K562 (cell line): Measurements from ENCODE around the gene DLX4. TPM values are rescaled to one million over a fixed set of nuclear protein-coding genes. Genes with fewer than 3 reads are reported as not detected.

ENCODE experiments used
- ATAC-seq: fragments of 200-7000 bp; cut with Tn5 transposase; 3 replicates; pipeline ENCODE4 v1.9.1; 2020; ENCODE audit warnings: moderate library complexity
- BruUV-seq: library from RNA; stranded (reverse); fragments of 400-500 nt; replicated peaks from 2 replicates; lab custom pipeline; 2021; lab: Mats Ljungman, UMichigan
- CTCF ChIA-PET: fragments of 300-600 bp; formaldehyde crosslinking; extraction: SDS; loops from one replicate; lab custom pipeline; 2021; ENCODE audit warnings: low intra/inter-chr PET ratio; lab: Yijun Ruan, JAX
- POLR2A ChIA-PET: fragments of 300-600, 350-650 bp; sonication (Branson Sonifier 250); formaldehyde crosslinking; extraction: SDS; loops from one replicate; lab custom pipeline; 2021; ENCODE audit warnings: antibody characterized with exemption, inconsistent platforms; lab: Yijun Ruan, JAX
- DNase-seq, 4 experiments: peaks; one replicate each; pipeline versions ENCODE4 v3.0.0 to v3.0.0-alpha.2; 2011 to 2018; ENCODE audit warnings: low spot score in 3 of 4, mixed read lengths in 3 of 4; ENCODE audit errors: extremely low read depth in 1 of 4
- FAIRE-seq: peaks from 2 replicates; lab custom pipeline; 2011; peaks lifted over from hg19 to GRCh38; lab: Jason Lieb, UNC
- H2AFZ ChIP-seq: 2 replicates; pipeline ENCODE4 v1.6.0; 2011; ENCODE audit warnings: low read depth, low read length, control low read depth, inconsistent platforms
- H3K27ac ChIP-seq: fragments of 200-600 bp; 3 replicates; pipeline ENCODE4 v1.8.0; 2011; ENCODE audit warnings: low read depth, mild to moderate bottlenecking, control low read depth, inconsistent platforms, low read length, moderate library complexity, mixed read lengths; ENCODE audit errors: extremely low read depth
- H3K27me3 ChIP-seq, 2 experiments: fragments of 300-600 bp in 1 of 2; 2 replicates in 1 of 2; 3 replicates in 1 of 2; pipeline versions ENCODE4 v1.6.0 to v1.8.0; 2011; ENCODE audit warnings: inconsistent platforms in 2 of 2, low read length in 2 of 2, mild to moderate bottlenecking in 1 of 2, mixed read lengths in 1 of 2, moderate library complexity in 1 of 2; ENCODE audit not compliant: control insufficient read depth in 2 of 2, insufficient read depth in 2 of 2
- H3K36me3 ChIP-seq: fragments of 300-600 bp; 3 replicates; pipeline ENCODE4 v1.8.0; 2011; ENCODE audit warnings: mild to moderate bottlenecking, low read length, inconsistent platforms; ENCODE audit not compliant: control insufficient read depth, insufficient read depth
- H3K4me1 ChIP-seq, 2 experiments: fragments of 200-600 bp in 1 of 2; replicated peaks in 1 of 2; 2 replicates in 1 of 2; 3 replicates in 1 of 2; pipeline versions ENCODE4 v1.5.1 to v1.8.0; 2011; ENCODE audit warnings: inconsistent platforms in 2 of 2, low read length in 2 of 2, mild to moderate bottlenecking in 1 of 2, mixed read lengths in 1 of 2, moderate library complexity in 1 of 2; ENCODE audit not compliant: control insufficient read depth in 2 of 2, insufficient read depth in 2 of 2
- H3K4me2 ChIP-seq: 2 replicates; pipeline ENCODE4 v1.6.1; 2011; ENCODE audit warnings: low read length, control low read depth, inconsistent platforms, mixed read lengths; ENCODE audit not compliant: insufficient read depth
- H3K4me3 ChIP-seq: fragments of 200-600 bp; sonication (generic), shearing (Covaris generic); 2 replicates; pipeline ENCODE4 v1.5.1; 2016; ENCODE audit warnings: control low read depth, inconsistent platforms
- H3K79me2 ChIP-seq: fragments of 200-600 bp; 3 replicates; pipeline ENCODE4 v1.8.0; 2011; ENCODE audit warnings: low read length, inconsistent platforms; ENCODE audit not compliant: control insufficient read depth, insufficient read depth
- H3K9ac ChIP-seq, 2 experiments: 2 replicates each; pipeline versions ENCODE4 v1.6.0 to v1.6.1; 2011; ENCODE audit warnings: low read depth in 2 of 2, low read length in 2 of 2, control low read depth in 1 of 2, inconsistent platforms in 1 of 2, mild to moderate bottlenecking in 1 of 2, mixed read lengths in 1 of 2; ENCODE audit not compliant: insufficient read depth in 1 of 2
- H3K9me1 ChIP-seq: one replicate; pipeline ENCODE4 v1.6.0; 2011; ENCODE audit warnings: inconsistent platforms, mild to moderate bottlenecking, low read length, moderate library complexity; ENCODE audit not compliant: control insufficient read depth, insufficient read depth
- H3K9me3 ChIP-seq: replicated peaks from 2 replicates; pipeline ENCODE4 v1.5.1; 2011; ENCODE audit warnings: low read depth, low read length, inconsistent platforms; ENCODE audit not compliant: control insufficient read depth, insufficient read depth
- H4K20me1 ChIP-seq: replicated peaks from 2 replicates; pipeline ENCODE4 v1.6.1; 2011; ENCODE audit warnings: low read length, inconsistent platforms, mixed read lengths; ENCODE audit not compliant: control insufficient read depth, insufficient read depth
- HNRNPH1 ChIP-seq: fragments of 200-400 bp; formaldehyde crosslinking; optimal IDR thresholded peaks from 2 replicates; pipeline ENCODE3; 2017; ENCODE audit warnings: low read depth, mild to moderate bottlenecking, low read length, moderate library complexity
- MAZ ChIP-seq, 2 experiments: fragments of 450-650 bp in 1 of 2; sonication (generic) in 1 of 2; formaldehyde crosslinking; IDR thresholded peaks in 1 of 2; conservative IDR thresholded peaks in 1 of 2; 2 replicates each; pipeline versions ENCODE4 v1.4.0 to v1.5.0; 2020; ENCODE audit warnings: mild to moderate bottlenecking in 1 of 2, missing genetic modification reagents in 1 of 2
- NUFIP1 ChIP-seq: fragments of 450-650 bp; IDR thresholded peaks from 2 replicates; pipeline ENCODE4 v1.6.1; 2018; ENCODE audit not compliant: partially characterized antibody
- PYGO2 ChIP-seq: fragments of 450-650 bp; IDR thresholded peaks from 2 replicates; pipeline ENCODE4 v1.6.1; 2016; ENCODE audit warnings: mild to moderate bottlenecking, missing genetic modification characterization, moderate library complexity, missing compliant biosample characterization
- SAP30 ChIP-seq: fragments of 200-600 bp; sonication (generic); IDR thresholded peaks from 2 replicates; pipeline ENCODE4 v1.6.1; 2012; ENCODE audit warnings: borderline replicate concordance, low read depth, mild to moderate bottlenecking, moderate library complexity, low read length, control low read depth, inconsistent platforms; ENCODE audit not compliant: insufficient read depth, poor library complexity, severe bottlenecking
- TAF7 ChIP-seq: fragments of 450-650 bp; IDR thresholded peaks from 2 replicates; pipeline ENCODE4 v1.6.1; 2016; ENCODE audit warnings: missing genetic modification characterization, missing compliant biosample characterization
- XRCC3 ChIP-seq: fragments of 450-650 bp; IDR thresholded peaks from 2 replicates; pipeline ENCODE4 v1.6.1; 2017; ENCODE audit warnings: mild to moderate bottlenecking, moderate library complexity
- WGBS: fragments of 100-300 bp; shearing (Covaris generic); methylation state at CpG from one replicate; pipeline ENCODE4 v1.1.6; 2016; ENCODE audit warnings: low coverage, mixed read lengths; ENCODE audit not compliant: insufficient coverage; ENCODE audit errors: missing lambda C conversion rate; 5-methylcytosine and 5-hydroxymethylcytosine counted together
- in situ Hi-C: fragments of 300-500 bp; cut with MboI; formaldehyde crosslinking; loops from 4 replicates; pipeline ENCODE4 v1.15.0; 2018; ENCODE audit warnings: inconsistent platforms, mixed read lengths
- intact Hi-C: fragments of 100-400 bp; cut with micrococcal nuclease; formaldehyde crosslinking; loops from 2 replicates; pipeline ENCODE4 v1.14.2; 2022
- polyA plus RNA-seq, 8 experiments: library from polyadenylated mRNA; depleted of rRNA in 4 of 8; stranded (reverse) in 5 of 8; unstranded in 3 of 8; fragments of >200 nt; fragmentation: Nextera tagmentation in 2 of 8; fragmentation: Illumina TruSeq in 1 of 8; extraction: Ambion mirVana in 2 of 8; extraction: Trizol in 1 of 8; gene quantifications; 2 replicates each; pipeline versions ENCODE4 v1.2.1 to v1.2.3, GENCODE V29; 2011 to 2014; ENCODE audit warnings: inconsistent platforms in 1 of 8, missing spikeins in 1 of 8
- total RNA-seq, 7 experiments: library from RNA; depleted of rRNA in 6 of 7; stranded (reverse); fragments of >200 nt in 6 of 7; fragmentation: Illumina TruSeq in 2 of 7; extraction: Trizol in 2 of 7; gene quantifications; 2 replicates each; pipeline versions ENCODE4 v1.2.1 to v1.2.3, GENCODE V29; 2011 to 2021; ENCODE audit warnings: low replicate concordance in 1 of 7
- TF ChIP-seq, protein P1 (sequence below), 2 experiments: fragments of 200-800 bp in 1 of 2; sonication (Bioruptor generic) in 1 of 2; sonication (generic) in 1 of 2; formaldehyde crosslinking in 1 of 2; IDR thresholded peaks in 1 of 2; conservative IDR thresholded peaks in 1 of 2; 2 replicates each; pipeline versions ENCODE4 v1.5.0 to v1.6.1; 2016 to 2020; ENCODE audit warnings: missing compliant biosample characterization in 1 of 2, missing genetic modification characterization in 1 of 2, missing genetic modification reagents in 1 of 2
- TF ChIP-seq, protein P2 (sequence below): IDR thresholded peaks from 2 replicates; pipeline ENCODE4 v1.6.1; 2012; ENCODE audit warnings: low read depth, low read length, improper control_type of control experiment, borderline replicate concordance
- TF ChIP-seq, protein P3 (sequence below): sonication (generic); formaldehyde crosslinking; IDR thresholded peaks from 2 replicates; pipeline ENCODE4 v1.8.1; 2022; ENCODE audit warnings: missing genetic modification reagents
- TF ChIP-seq, protein P4 (sequence below): sonication (generic); formaldehyde crosslinking; IDR thresholded peaks from 2 replicates; pipeline ENCODE4 v1.8.1; 2023; ENCODE audit warnings: mild to moderate bottlenecking, missing genetic modification reagents

Gene DLX4
- total and polyA plus RNA-seq, 9 of the 15 experiments (the other 6 are each of a cell fraction or from before 2014, with no cell fraction given): 0.15 to 2.2 (median 0.58) TPM

DNA sequence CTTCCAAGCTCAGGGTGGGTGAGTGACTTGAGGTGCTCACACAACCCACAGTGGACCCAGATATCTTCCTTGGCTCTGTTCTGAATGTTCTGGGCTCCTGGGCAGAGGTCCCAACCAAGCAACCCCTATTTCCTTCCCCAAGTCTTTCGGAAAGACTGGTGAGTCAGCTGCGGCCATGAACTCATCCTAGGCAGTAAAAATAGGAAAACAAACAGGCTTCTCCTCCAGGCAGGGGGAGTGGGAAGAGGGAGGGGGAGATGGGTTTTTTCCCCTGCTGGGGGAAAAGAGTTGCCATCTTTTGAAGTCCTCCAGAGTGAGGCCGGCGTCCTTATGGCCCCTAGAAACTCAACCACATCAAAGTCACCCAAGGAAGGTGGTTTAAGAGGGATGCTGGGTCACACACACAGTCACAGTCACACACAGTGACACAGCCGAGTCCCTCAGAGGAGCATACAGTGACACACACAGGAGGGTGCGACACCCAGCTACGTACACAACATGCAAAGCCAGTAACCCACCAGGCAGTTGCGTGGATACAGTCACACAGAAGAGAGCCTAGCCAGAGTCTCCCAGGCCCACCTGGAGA is 16.0 kb upstream of the DLX4 start:
- H3K9me3 ChIP-seq: no peaks in the 10 kb centered on the region
- no peaks in the 10 kb centered on the region for H3K4me1 ChIP-seq
- H3K4me3 ChIP-seq: no peak overlapping the region
- WGBS: 30% methylated on average over 8 of the region's 8 CpGs
- no peak for DNase-seq
- no peak overlapping the region for H2AFZ ChIP-seq
- BruUV-seq: no TSS peak
- H3K79me2 ChIP-seq: no peaks in the 10 kb centered on the region
- H3K9me1 ChIP-seq: no peaks in the 10 kb centered on the region
- POLR2A ChIA-PET: interaction anchor here (0.6 to 1.1 kb wide), 6 partner anchors 12 to 74 kb away, joined by 3 to 4 read pairs (median 3); no protein-coding TSS in a partner anchor
- peaks cover 3% of the 10 kb centered on the region for H4K20me1 ChIP-seq
- H3K27ac ChIP-seq: no peak overlapping the region
- TF ChIP-seq MAZ (CRISPR knock-in tag; conservative IDR thresholded peaks at IDR 0.05 in 1 of 2, IDR thresholded peaks at IDR 0.05 in 1 of 2) (no peak), PYGO2 (tag) (no peak), TAF7 (tag) (no peak), XRCC3 (no peak), SAP30 (no peak), NUFIP1 (no peak), HNRNPH1 (no peak)
- TF ChIP-seq, protein P1, sequence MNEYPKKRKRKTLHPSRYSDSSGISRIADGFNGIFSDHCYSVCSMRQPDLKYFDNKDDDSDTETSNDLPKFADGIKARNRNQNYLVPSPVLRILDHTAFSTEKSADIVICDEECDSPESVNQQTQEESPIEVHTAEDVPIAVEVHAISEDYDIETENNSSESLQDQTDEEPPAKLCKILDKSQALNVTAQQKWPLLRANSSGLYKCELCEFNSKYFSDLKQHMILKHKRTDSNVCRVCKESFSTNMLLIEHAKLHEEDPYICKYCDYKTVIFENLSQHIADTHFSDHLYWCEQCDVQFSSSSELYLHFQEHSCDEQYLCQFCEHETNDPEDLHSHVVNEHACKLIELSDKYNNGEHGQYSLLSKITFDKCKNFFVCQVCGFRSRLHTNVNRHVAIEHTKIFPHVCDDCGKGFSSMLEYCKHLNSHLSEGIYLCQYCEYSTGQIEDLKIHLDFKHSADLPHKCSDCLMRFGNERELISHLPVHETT (CRISPR knock-in tag; conservative IDR thresholded peaks at IDR 0.05 in 1 of 2, IDR thresholded peaks at IDR 0.05 in 1 of 2): no peak
- TF ChIP-seq, protein P2, sequence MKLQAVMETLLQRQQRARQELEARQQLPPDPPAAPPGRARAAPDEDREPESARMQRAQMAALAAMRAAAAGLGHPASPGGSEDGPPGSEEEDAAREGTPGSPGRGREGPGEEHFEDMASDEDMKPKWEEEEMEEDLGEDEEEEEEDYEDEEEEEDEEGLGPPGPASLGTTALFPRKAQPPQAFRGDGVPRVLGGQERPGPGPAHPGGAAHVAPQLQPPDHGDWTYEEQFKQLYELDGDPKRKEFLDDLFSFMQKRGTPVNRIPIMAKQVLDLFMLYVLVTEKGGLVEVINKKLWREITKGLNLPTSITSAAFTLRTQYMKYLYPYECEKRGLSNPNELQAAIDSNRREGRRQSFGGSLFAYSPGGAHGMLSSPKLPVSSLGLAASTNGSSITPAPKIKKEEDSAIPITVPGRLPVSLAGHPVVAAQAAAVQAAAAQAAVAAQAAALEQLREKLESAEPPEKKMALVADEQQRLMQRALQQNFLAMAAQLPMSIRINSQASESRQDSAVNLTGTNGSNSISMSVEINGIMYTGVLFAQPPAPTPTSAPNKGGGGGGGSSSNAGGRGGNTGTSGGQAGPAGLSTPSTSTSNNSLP: no peak
- TF ChIP-seq, protein P3, sequence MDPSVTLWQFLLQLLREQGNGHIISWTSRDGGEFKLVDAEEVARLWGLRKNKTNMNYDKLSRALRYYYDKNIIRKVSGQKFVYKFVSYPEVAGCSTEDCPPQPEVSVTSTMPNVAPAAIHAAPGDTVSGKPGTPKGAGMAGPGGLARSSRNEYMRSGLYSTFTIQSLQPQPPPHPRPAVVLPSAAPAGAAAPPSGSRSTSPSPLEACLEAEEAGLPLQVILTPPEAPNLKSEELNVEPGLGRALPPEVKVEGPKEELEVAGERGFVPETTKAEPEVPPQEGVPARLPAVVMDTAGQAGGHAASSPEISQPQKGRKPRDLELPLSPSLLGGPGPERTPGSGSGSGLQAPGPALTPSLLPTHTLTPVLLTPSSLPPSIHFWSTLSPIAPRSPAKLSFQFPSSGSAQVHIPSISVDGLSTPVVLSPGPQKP: no peak
- TF ChIP-seq, protein P4, sequence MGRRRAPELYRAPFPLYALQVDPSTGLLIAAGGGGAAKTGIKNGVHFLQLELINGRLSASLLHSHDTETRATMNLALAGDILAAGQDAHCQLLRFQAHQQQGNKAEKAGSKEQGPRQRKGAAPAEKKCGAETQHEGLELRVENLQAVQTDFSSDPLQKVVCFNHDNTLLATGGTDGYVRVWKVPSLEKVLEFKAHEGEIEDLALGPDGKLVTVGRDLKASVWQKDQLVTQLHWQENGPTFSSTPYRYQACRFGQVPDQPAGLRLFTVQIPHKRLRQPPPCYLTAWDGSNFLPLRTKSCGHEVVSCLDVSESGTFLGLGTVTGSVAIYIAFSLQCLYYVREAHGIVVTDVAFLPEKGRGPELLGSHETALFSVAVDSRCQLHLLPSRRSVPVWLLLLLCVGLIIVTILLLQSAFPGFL (CRISPR knock-in tag): no peak
- TF ChIP-seq, all 486 proteins: peak for 0
- Histone ChIP-seq H3K9ac (no peak overlapping the region), H3K27me3 (peaks cover 15 to 68% of the 10 kb centered on the region in 2 experiments; a peak in 4 of 5 replicates), H3K36me3 (no peaks in the 10 kb centered on the region), H3K4me2 (no peak overlapping the region)
- intact Hi-C loops: loop anchor here (2.0 kb wide), 1 partner anchor 44 kb away; no protein-coding TSS in a partner anchor
- FAIRE-seq (no peak), ATAC-seq (no peak)
- in situ Hi-C loops: no loop called here
- CTCF ChIA-PET: interaction anchor here (0.6 to 1.8 kb wide), 3 partner anchors 16 to 45 kb away, joined by 4 to 9 read pairs (median 9); no protein-coding TSS in a partner anchor
